ENCODE data around the gene CERS6. TPM values are rescaled to one million over a fixed set of nuclear protein-coding genes. Genes with fewer than 3 reads are reported as not detected.

CERS6 gene
- polyA plus RNA-seq, 3 donors from 2014 or later, result 2.4 to 9.2 (median 5.6) TPM

- no peaks in the 10 kb centered on the region for H3K27me3 Mint-ChIP-seq (ENCODE audit: low read depth in 3 of 3)
- H3K27ac Mint-ChIP-seq, result peak overlapping the region in 1 of 6 donors; percentile 64
- H3K4me1 Mint-ChIP-seq, result peaks cover 0 to 2% of the 10 kb centered on the region in 2 donors
- peaks cover 2 to 27% (median 12%) of the 10 kb centered on the region in 3 donors for H3K36me3 Mint-ChIP-seq
- no peaks in the 10 kb centered on the region for H3K9me3 Mint-ChIP-seq
- no peak for DNase-seq
- H3K4me3 Mint-ChIP-seq, result no peak overlapping the region
Observed at GRCh38 chr2:168691221-168691620, 235.1 kb downstream of the CERS6 start.

DNA sequence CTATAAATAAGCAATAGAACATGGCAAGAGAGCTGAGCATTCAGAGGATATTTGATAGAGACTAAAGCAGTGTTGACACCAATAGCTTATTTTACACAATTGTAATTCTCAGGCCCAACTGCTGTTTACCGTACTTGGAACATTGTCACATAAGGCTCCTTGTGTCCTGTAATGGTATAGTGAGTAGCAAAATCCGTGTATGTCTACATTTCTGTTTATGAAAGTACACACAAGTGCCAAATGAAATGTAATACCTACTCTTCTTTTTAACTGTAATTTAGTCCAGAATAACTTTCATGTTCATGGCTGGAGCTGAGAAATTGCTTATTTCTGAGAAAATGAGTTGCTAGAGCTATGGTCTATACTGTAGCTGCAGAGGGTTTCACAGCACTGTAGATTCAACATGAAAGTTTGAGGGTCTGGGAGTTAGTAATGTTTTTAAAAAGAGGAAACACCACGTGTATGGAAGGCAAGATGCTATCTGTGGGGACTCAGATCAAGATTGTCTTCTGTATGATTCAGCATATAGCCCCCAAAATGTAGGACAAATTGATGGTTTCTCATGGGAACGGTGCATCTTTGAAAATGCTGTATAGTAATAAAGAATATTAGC is 236.2 kb downstream of the CERS6 start:
- no peaks in the 10 kb centered on the region for H3K27me3 Mint-ChIP-seq (ENCODE audit: low read depth in 3 of 3)
- no peaks in the 10 kb centered on the region for H3K4me1 Mint-ChIP-seq
- no peak overlapping the region for H3K4me3 Mint-ChIP-seq
- no peaks in the 10 kb centered on the region for H3K9me3 Mint-ChIP-seq
- peaks cover 4 to 29% (median 15%) of the 10 kb centered on the region in 3 donors for H3K36me3 Mint-ChIP-seq
- no peak overlapping the region for H3K27ac Mint-ChIP-seq
- DNase-seq, result no peak

- no peak overlapping the region for H3K4me3 Mint-ChIP-seq
- no peaks in the 10 kb centered on the region for H3K9me3 Mint-ChIP-seq
- H3K27me3 Mint-ChIP-seq (ENCODE audit: low read depth in 3 of 3), result no peaks in the 10 kb centered on the region
- no peak for DNase-seq
- no peaks in the 10 kb centered on the region for H3K4me1 Mint-ChIP-seq
- H3K36me3 Mint-ChIP-seq, result peaks cover 4 to 34% (median 15%) of the 10 kb centered on the region in 3 donors
- H3K27ac Mint-ChIP-seq, result no peak overlapping the region
Observed at GRCh38 chr2:168694173-168694572, 238.1 kb downstream of the CERS6 start.

DNA sequence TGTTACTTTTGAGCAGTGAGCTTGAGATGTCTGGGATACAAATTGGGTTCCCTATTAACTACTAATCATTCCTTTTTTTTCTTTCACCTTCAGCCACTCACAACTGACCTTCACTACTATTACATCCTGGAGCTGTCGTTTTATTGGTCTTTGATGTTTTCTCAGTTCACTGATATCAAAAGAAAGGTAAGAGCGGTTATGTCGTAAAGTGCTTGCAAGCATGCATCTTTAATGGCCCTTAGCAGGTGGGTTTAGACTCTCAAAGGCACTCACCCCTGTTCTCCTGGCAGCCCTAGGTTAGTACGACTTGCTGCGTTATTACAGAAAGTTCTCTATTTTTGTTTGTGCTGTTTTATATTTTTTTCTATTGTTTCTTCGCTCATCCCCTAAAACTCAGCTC is 238.8 kb downstream of the CERS6 start:
- DNase-seq, result no peak
- no peaks in the 10 kb centered on the region for H3K4me1 Mint-ChIP-seq
- H3K27ac Mint-ChIP-seq, result no peak overlapping the region
- H3K36me3 Mint-ChIP-seq, result peaks cover 4 to 34% (median 15%) of the 10 kb centered on the region in 3 donors
- no peaks in the 10 kb centered on the region for H3K27me3 Mint-ChIP-seq (ENCODE audit: low read depth in 3 of 3)
- H3K4me3 Mint-ChIP-seq, result no peak overlapping the region
- H3K9me3 Mint-ChIP-seq, result no peaks in the 10 kb centered on the region

GRCh38 chr2:168697668-168698121 is 241.6 kb downstream of the CERS6 start:
- no peaks in the 10 kb centered on the region for H3K9me3 Mint-ChIP-seq
- no peak for DNase-seq
- H3K27ac Mint-ChIP-seq, result no peak overlapping the region
- H3K27me3 Mint-ChIP-seq (ENCODE audit: low read depth in 3 of 3), result no peaks in the 10 kb centered on the region
- H3K36me3 Mint-ChIP-seq, result peaks cover 4 to 22% (median 15%) of the 10 kb centered on the region in 3 donors
- H3K4me1 Mint-ChIP-seq, result no peaks in the 10 kb centered on the region
- no peak overlapping the region for H3K4me3 Mint-ChIP-seq

DNA sequence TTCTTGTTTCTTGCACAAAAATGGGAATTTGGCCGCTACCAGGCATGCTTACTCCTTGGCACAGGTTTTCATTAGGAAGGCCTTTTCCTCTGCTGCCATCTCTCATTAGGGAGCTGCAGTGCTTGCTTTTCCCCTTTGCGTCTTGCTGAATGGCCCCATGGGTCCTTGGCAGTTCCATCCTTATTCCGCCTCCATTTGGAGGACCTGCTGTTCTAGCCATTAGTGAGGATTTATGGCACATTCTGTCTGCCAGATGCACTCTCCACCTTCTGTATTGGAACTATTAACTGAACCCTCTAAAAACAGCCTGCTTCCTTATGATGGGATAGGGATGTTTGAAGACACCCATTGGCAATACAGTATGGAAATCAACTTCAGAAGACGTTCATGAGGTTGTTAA is 242.9 kb downstream of the CERS6 start:
- DNase-seq, result no peak
- Mint-ChIP-seq H3K36me3 (peaks cover 4 to 22% (median 15%) of the 10 kb centered on the region in 3 donors), H3K27ac (no peak overlapping the region), H3K4me1 (no peaks in the 10 kb centered on the region), H3K9me3 (no peaks in the 10 kb centered on the region), H3K27me3 (ENCODE audit: low read depth in 3 of 3) (no peaks in the 10 kb centered on the region), H3K4me3 (no peak overlapping the region)

DNA sequence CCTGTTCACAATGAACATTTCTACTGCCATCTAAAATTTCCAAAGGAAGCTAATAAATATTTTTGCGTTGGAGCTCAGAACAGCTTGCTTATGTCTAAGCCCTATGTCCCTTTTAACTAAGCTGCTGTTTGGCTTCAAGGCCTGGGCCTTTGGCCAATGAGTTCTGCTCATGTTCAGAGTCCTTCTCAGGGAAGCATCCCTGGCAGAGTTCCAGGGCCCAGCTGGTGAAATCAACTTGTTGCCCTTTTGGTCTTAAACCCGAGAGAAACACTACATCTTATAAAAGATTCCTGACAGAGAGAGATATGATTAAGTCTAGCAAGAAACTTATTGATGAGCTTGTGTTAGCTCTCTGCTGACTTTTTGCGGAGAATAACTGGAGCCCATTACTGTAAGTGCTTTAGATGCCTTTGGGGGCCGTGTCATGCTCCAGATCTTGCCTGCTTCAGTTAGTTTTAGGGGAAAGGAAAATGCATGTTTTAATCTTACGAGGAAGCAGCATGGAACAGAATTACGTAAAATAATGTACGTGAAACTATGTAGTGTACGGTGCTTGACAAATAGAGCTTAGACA is 243.9 kb downstream of the CERS6 start:
- H3K4me3 Mint-ChIP-seq, result no peak overlapping the region
- H3K27ac Mint-ChIP-seq, result no peak overlapping the region
- no peak for DNase-seq
- H3K9me3 Mint-ChIP-seq, result no peaks in the 10 kb centered on the region
- peaks cover 4 to 18% (median 11%) of the 10 kb centered on the region in 3 donors for H3K36me3 Mint-ChIP-seq
- H3K4me1 Mint-ChIP-seq, result no peaks in the 10 kb centered on the region
- no peaks in the 10 kb centered on the region for H3K27me3 Mint-ChIP-seq (ENCODE audit: low read depth in 3 of 3)

- no peak overlapping the region for H3K4me3 Mint-ChIP-seq
- no peaks in the 10 kb centered on the region for H3K9me3 Mint-ChIP-seq
- H3K36me3 Mint-ChIP-seq, result peaks cover 4 to 10% (median 6%) of the 10 kb centered on the region in 3 donors
- H3K27ac Mint-ChIP-seq, result no peak overlapping the region
- no peak for DNase-seq
- H3K4me1 Mint-ChIP-seq, result no peaks in the 10 kb centered on the region
- H3K27me3 Mint-ChIP-seq (ENCODE audit: low read depth in 3 of 3), result peaks cover 0 to 2% (median 1%) of the 10 kb centered on the region in 3 donors
Observed at GRCh38 chr2:168700615-168701245, 244.7 kb downstream of the CERS6 start.

DNA sequence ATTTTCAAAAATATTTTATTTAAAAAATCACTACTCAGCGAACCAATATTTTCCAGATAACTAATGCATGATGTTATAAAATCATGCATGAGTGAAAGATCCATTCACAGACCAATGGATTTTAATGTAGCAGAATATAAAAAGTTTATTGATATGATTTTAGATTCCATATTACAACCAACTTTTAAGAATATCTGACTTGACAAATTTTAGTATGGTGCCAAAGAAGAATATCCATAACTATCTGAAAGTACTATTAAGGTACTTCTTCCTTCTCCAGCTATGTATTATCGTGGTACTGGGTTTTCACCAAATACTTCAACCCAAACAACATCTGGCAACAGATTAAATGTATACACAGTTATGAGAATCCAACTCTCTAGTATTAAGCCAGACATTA is 246.5 kb downstream of the CERS6 start:
- peaks cover 0 to 2% (median 1%) of the 10 kb centered on the region in 3 donors for H3K27me3 Mint-ChIP-seq (ENCODE audit: low read depth in 3 of 3)
- H3K9me3 Mint-ChIP-seq, result no peaks in the 10 kb centered on the region
- H3K36me3 Mint-ChIP-seq, result peaks cover 0 to 5% (median 0%) of the 10 kb centered on the region in 3 donors
- H3K27ac Mint-ChIP-seq, result no peak overlapping the region
- DNase-seq, result no peak
- no peaks in the 10 kb centered on the region for H3K4me1 Mint-ChIP-seq
- no peak overlapping the region for H3K4me3 Mint-ChIP-seq

DNA sequence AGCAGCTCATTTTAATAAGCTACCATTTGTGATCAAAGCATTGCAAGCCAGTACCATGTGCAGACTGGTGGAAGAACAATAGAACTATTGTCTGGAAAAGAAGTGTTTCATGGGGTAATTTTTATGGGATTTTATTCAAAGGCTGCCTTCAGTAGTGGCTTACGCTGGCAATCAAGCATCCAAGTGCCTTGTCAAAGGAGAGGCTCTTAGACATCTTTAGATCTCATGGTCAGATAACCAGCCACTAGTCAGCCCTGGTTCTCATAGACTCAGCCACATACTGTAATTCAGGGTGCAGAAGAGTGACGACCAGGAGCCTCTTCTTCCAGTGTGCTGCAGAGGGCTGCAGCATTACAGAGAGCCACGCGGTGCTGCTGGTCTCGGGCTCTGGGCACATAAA is 247.9 kb downstream of the CERS6 start:
- no peak for DNase-seq
- Mint-ChIP-seq H3K36me3 (peaks cover 0 to 2% (median 0%) of the 10 kb centered on the region in 3 donors), H3K27ac (no peak overlapping the region), H3K27me3 (ENCODE audit: low read depth in 3 of 3) (peaks cover 0 to 2% (median 1%) of the 10 kb centered on the region in 3 donors), H3K9me3 (no peaks in the 10 kb centered on the region), H3K4me1 (no peaks in the 10 kb centered on the region), H3K4me3 (no peak overlapping the region)

- peak overlapping the region in 1 of 6 donors; percentile 19 for H3K27ac Mint-ChIP-seq
- H3K4me1 Mint-ChIP-seq, result no peaks in the 10 kb centered on the region
- H3K36me3 Mint-ChIP-seq, result no peaks in the 10 kb centered on the region
- no peak overlapping the region for H3K4me3 Mint-ChIP-seq
- DNase-seq, result peak; percentile 7 to 18 (median 11)
- H3K9me3 Mint-ChIP-seq, result no peaks in the 10 kb centered on the region
- H3K27me3 Mint-ChIP-seq (ENCODE audit: low read depth in 3 of 3), result peaks cover 0 to 2% (median 1%) of the 10 kb centered on the region in 3 donors
Observed at GRCh38 chr2:168705534-168706470, 249.7 kb downstream of the CERS6 start.

- Mint-ChIP-seq H3K27ac (no peak overlapping the region), H3K9me3 (no peaks in the 10 kb centered on the region), H3K27me3 (ENCODE audit: low read depth in 3 of 3) (peaks cover 0 to 2% (median 1%) of the 10 kb centered on the region in 3 donors), H3K36me3 (no peaks in the 10 kb centered on the region), H3K4me3 (no peak overlapping the region), H3K4me1 (no peaks in the 10 kb centered on the region)
- no peak for DNase-seq
Observed at GRCh38 chr2:168706806-168707205, 250.7 kb downstream of the CERS6 start.

DNA sequence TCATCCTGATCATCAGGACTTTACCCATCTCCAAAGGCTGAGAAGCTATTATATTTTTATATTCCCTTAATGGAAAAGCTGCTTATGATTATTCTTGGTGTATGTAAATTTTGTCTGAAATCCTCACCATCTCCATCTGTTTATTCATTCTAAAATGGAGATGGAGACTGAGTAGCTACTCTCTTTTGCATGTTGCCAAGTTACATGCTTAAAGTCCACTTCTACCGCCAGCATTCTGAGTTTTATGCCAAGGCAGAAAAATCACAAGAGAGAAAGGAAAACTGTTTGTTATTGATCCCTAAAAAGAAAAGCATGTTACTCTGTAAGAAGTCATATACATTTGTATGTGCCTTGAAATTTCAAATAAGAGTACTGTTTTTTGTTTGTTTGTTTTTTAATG is 252.0 kb downstream of the CERS6 start:
- Mint-ChIP-seq H3K4me3 (no peak overlapping the region), H3K4me1 (no peaks in the 10 kb centered on the region), H3K9me3 (no peaks in the 10 kb centered on the region), H3K27me3 (ENCODE audit: low read depth in 3 of 3) (peaks cover 0 to 2% (median 1%) of the 10 kb centered on the region in 3 donors), H3K36me3 (no peaks in the 10 kb centered on the region), H3K27ac (no peak overlapping the region)
- no peak for DNase-seq

Data from immature natural killer cell (primary cell).